Esophagus squamous epithelium (tissue), 4 donors: ENCODE data around the gene CTSF.

Experiments
- CTCF ChIP-seq, 6 experiments: fragments of 450-650 bp in 4 of 6; fragments of 200-600 bp in 2 of 6; sonication (generic) in 2 of 6; IDR thresholded peaks; one replicate each; pipeline ENCODE4 v1.5.1; 2016 to 2019; ENCODE audit warnings: antibody characterized with exemption in 6 of 6, mild to moderate bottlenecking in 4 of 6, moderate library complexity in 4 of 6
- POLR2A ChIP-seq, 4 donors: fragments of 450-650 bp; IDR thresholded peaks; one replicate each; pipeline ENCODE4 v1.6.1; 2017; ENCODE audit warnings: antibody characterized with exemption in 4 of 4, mild to moderate bottlenecking in 4 of 4, moderate library complexity in 3 of 4

DNA sequence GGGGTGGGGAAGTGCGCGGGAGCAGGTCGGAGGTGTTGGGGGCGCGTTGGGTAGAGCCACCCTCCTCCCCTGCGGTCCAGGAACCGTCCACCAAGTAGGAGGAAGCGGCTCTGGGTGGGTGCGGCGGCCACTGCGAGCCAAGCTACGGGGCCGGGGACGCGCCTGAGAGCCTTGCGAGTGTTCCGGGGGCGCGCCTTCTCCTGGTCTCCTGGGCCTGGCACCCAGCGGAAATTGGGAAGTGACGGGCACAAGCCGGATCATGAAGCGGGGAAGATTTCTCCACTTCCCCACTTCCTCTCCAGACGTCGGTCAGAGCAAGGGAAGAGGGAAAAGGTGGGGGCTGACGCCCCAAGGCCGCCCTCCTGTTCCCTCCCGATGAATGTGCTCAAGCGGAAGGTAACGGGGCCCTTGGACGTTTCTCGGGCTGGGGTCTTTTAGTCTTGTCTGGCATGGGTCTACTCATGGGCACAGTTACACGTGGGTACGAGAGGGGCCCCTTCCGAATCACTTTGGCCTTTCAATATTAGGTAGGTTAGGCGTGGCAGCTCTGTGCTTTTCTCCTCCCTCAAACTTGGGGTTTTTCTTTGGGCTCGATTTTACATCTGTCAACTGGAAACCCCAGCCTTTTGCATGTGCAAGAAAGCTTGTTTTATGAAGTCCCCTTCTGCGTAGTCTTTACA, 48.9 kb upstream of the CTSF start:
- TF ChIP-seq CTCF (IDR thresholded peaks at IDR 0.05) (no peak), POLR2A (IDR thresholded peaks at IDR 0.05) (no peak)
